GM12878 (cell line): Measurements from ENCODE around the gene WTAP. TPM values are rescaled to one million over a fixed set of nuclear protein-coding genes. Genes with fewer than 3 reads are reported as not detected.

Source experiments
- ATAC-seq: fragments of 200-7000 bp; cut with Tn5 transposase; 3 replicates; pipeline ENCODE4 v1.9.1; 2020; ENCODE audit warnings: mild to moderate bottlenecking, moderate library complexity
- BruUV-seq: library from RNA; stranded (reverse); fragments of 400-500 nt; replicated peaks from 2 replicates; lab custom pipeline; 2021; lab: Mats Ljungman, UMichigan
- CTCF ChIA-PET: fragments of 300-600 bp; sonication (Branson Sonifier 250); formaldehyde crosslinking; extraction: SDS; loops from one replicate; lab custom pipeline; 2021; ENCODE audit warnings: inconsistent platforms; lab: Yijun Ruan, JAX
- POLR2A ChIA-PET: fragments of 350-600 bp; formaldehyde crosslinking; extraction: SDS; loops from one replicate; lab custom pipeline; 2021; ENCODE audit warnings: inconsistent platforms; lab: Charles Lee
- RAD21 ChIA-PET: fragments of 300-600 bp; sonication (Branson Sonifier 250); formaldehyde crosslinking; loops from one replicate; lab custom pipeline; 2023; ENCODE audit warnings: antibody characterized with exemption; ENCODE audit not compliant: unreplicated experiment; lab: Charles Lee
- SMC1A ChIA-PET: fragments of 300-600 bp; sonication (Branson Sonifier 250); formaldehyde crosslinking; loops from one replicate; lab custom pipeline; 2023; ENCODE audit not compliant: unreplicated experiment, uncharacterized antibody; lab: Charles Lee
- DNase-seq: peaks from one replicate; pipeline ENCODE4 v3.0.0-alpha.2; 2011; ENCODE audit warnings: low read depth, low spot score
- FAIRE-seq: peaks from 3 replicates; lab custom pipeline; 2011; peaks lifted over from hg19 to GRCh38; lab: Jason Lieb, UNC
- H2AFZ ChIP-seq: 2 replicates; pipeline ENCODE4 v1.6.0; 2011; ENCODE audit warnings: low read depth, low read length, control low read depth; ENCODE audit not compliant: control insufficient read depth
- H3K27ac ChIP-seq: 2 replicates; pipeline ENCODE4 v1.5.1; 2011; ENCODE audit warnings: control low read depth; ENCODE audit not compliant: control insufficient read depth, insufficient read depth
- H3K27me3 ChIP-seq, 2 experiments: replicated peaks in 1 of 2; 2 replicates each; pipeline versions ENCODE4 v1.6.0 to v1.6.1; 2011; ENCODE audit warnings: low read length in 1 of 2; ENCODE audit not compliant: control insufficient read depth in 2 of 2, insufficient read depth in 2 of 2
- H3K36me3 ChIP-seq, 2 experiments: 2 replicates each; pipeline ENCODE4 v1.5.1; 2011; ENCODE audit warnings: low read length in 1 of 2; ENCODE audit not compliant: control insufficient read depth in 2 of 2, insufficient read depth in 2 of 2
- H3K4me1 ChIP-seq: 2 replicates; pipeline ENCODE4 v1.6.1; 2011; ENCODE audit warnings: mild to moderate bottlenecking, low read length, moderate library complexity, mixed read lengths; ENCODE audit not compliant: control insufficient read depth, insufficient read depth
- H3K4me2 ChIP-seq: 2 replicates; pipeline ENCODE4 v1.6.0; 2011; ENCODE audit warnings: control low read depth; ENCODE audit not compliant: control insufficient read depth, insufficient read depth
- H3K4me3 ChIP-seq: fragments of 200-600 bp; sonication (generic); 2 replicates; pipeline ENCODE4 v1.5.1; 2016
- H3K79me2 ChIP-seq: 2 replicates; pipeline ENCODE4 v1.6.0; 2011; ENCODE audit warnings: low read length; ENCODE audit not compliant: control insufficient read depth, insufficient read depth
- H3K9ac ChIP-seq: 2 replicates; pipeline ENCODE4 v1.8.0; 2011; ENCODE audit warnings: low read length, control low read depth, mixed read lengths; ENCODE audit not compliant: control insufficient read depth, insufficient read depth
- H3K9me3 ChIP-seq: replicated peaks from 3 replicates; pipeline ENCODE4 v1.5.1; 2011; ENCODE audit warnings: mild to moderate bottlenecking, low read length; ENCODE audit not compliant: control insufficient read depth, insufficient read depth
- H4K20me1 ChIP-seq: 2 replicates; pipeline ENCODE4 v1.6.0; 2011; ENCODE audit not compliant: control insufficient read depth, insufficient read depth
- ASH2L ChIP-seq: fragments of 300-600, 200-600 bp; sonication (generic); IDR thresholded peaks from 2 replicates; pipeline ENCODE4 v1.6.1; 2017; ENCODE audit warnings: low read depth, mild to moderate bottlenecking, borderline replicate concordance
- BHLHE40 ChIP-seq, 2 experiments: fragments of 450-650 bp in 1 of 2; IDR thresholded peaks; 2 replicates each; pipeline ENCODE4 v1.6.1; 2011 to 2017; ENCODE audit warnings: low read depth in 2 of 2, borderline replicate concordance in 1 of 2, improper control_type of control experiment in 1 of 2, low read length in 1 of 2, mild to moderate bottlenecking in 1 of 2
- BMI1 ChIP-seq: fragments of 450-650 bp; IDR thresholded peaks from 2 replicates; pipeline ENCODE4 v1.6.1; 2016; ENCODE audit warnings: mild to moderate bottlenecking, moderate library complexity, borderline replicate concordance
- CEBPZ ChIP-seq: fragments of 150-350 bp; IDR thresholded peaks from 2 replicates; pipeline ENCODE4 v1.6.1; 2016; ENCODE audit warnings: low read depth, low read length
- IKZF1 ChIP-seq: fragments of 450-650 bp; conservative IDR thresholded peaks from 2 replicates; pipeline ENCODE4 v1.6.1; 2017; ENCODE audit warnings: antibody characterized with exemption, mild to moderate bottlenecking
- MEF2A ChIP-seq: IDR thresholded peaks from 2 replicates; pipeline ENCODE4 v1.6.1; 2011; ENCODE audit warnings: low read depth, mild to moderate bottlenecking, low read length, moderate library complexity; ENCODE audit not compliant: insufficient read depth
- NKRF ChIP-seq: fragments of 450-650 bp; conservative IDR thresholded peaks from 2 replicates; pipeline ENCODE4 v1.6.1; 2017; ENCODE audit warnings: mild to moderate bottlenecking, moderate library complexity
- NR2C1 ChIP-seq: fragments of 450-650 bp; IDR thresholded peaks from 2 replicates; pipeline ENCODE4 v1.6.1; 2017; ENCODE audit warnings: antibody characterized with exemption, mild to moderate bottlenecking, moderate library complexity
- NR2F1 ChIP-seq: fragments of 450-650 bp; conservative IDR thresholded peaks from 2 replicates; pipeline ENCODE4 v1.6.1; 2017; ENCODE audit warnings: mild to moderate bottlenecking
- POLR2AphosphoS5 ChIP-seq: IDR thresholded peaks from 2 replicates; pipeline ENCODE4 v1.6.1; 2011; ENCODE audit warnings: mild to moderate bottlenecking, low read length, inconsistent platforms
- RB1 ChIP-seq: fragments of 450-650 bp; formaldehyde crosslinking; IDR thresholded peaks from 2 replicates; pipeline ENCODE4 v1.6.1; 2017; ENCODE audit warnings: mild to moderate bottlenecking, borderline replicate concordance
- RELB ChIP-seq: fragments of 450-650 bp; IDR thresholded peaks from 2 replicates; pipeline ENCODE4 v1.6.1; 2017; ENCODE audit warnings: low read depth, mild to moderate bottlenecking, moderate library complexity
- STAT1 ChIP-seq: fragments of 450-650 bp; conservative IDR thresholded peaks from 2 replicates; pipeline ENCODE4 v1.6.1; 2014; ENCODE audit warnings: antibody characterized with exemption, mild to moderate bottlenecking
- YY1 ChIP-seq: IDR thresholded peaks from 2 replicates; pipeline ENCODE4 v1.6.1; 2011; ENCODE audit warnings: low read depth, mild to moderate bottlenecking, low read length
- ZNF207 ChIP-seq: fragments of 450-650 bp; IDR thresholded peaks from 2 replicates; pipeline ENCODE4 v1.6.1; 2014; ENCODE audit warnings: antibody characterized with exemption, mild to moderate bottlenecking, borderline replicate concordance
- WGBS: methylation state at CpG from one replicate; pipeline ENCODE4 v1.1.6; 2016; ENCODE audit warnings: low lambda C conversion rate; ENCODE audit not compliant: insufficient replicate concordance, insufficient coverage; ENCODE audit errors: missing lambda C conversion rate; 5-methylcytosine and 5-hydroxymethylcytosine counted together
- in situ Hi-C: fragments of 300-500 bp; cut with MboI; formaldehyde crosslinking; loops from 9 replicates; pipeline ENCODE4 v1.14.3; 2018; ENCODE audit warnings: mixed read lengths
- intact Hi-C: fragments of 100-400 bp; cut with micrococcal nuclease; formaldehyde crosslinking; loops from one replicate; pipeline ENCODE4 v1.14.2; 2022; ENCODE audit not compliant: unreplicated experiment
- polyA plus RNA-seq, 11 experiments: library from polyadenylated mRNA; depleted of rRNA in 4 of 11; unstranded in 6 of 11; stranded (reverse) in 5 of 11; fragments of >200 nt; fragmentation: Nextera tagmentation in 4 of 11; fragmentation: Illumina TruSeq in 1 of 11; extraction: Ambion mirVana in 4 of 11; extraction: Trizol in 1 of 11; gene quantifications; 1 replicate in 1 of 11; 2 replicates in 10 of 11; pipeline versions ENCODE4 v1.2.1 to v1.2.3, GENCODE V29; 2011 to 2016; ENCODE audit warnings: inconsistent platforms in 2 of 11, missing spikeins in 2 of 11, low read depth in 1 of 11
- total RNA-seq, 4 experiments: library from RNA; depleted of rRNA in 3 of 4; stranded (reverse); fragments of >200 nt in 3 of 4; fragmentation: Illumina TruSeq in 1 of 4; extraction: Trizol in 1 of 4; gene quantifications; 2 replicates each; pipeline versions ENCODE4 v1.2.1 to v1.2.3, GENCODE V29; 2013 to 2021

WTAP gene
- total and polyA plus RNA-seq, 10 of the 15 experiments (the other 5 are each of a cell fraction or from before 2014, with no cell fraction given): 38.7 to 132 (median 83.1) TPM

GRCh38 chr6:159727717-159728445, 575 bp downstream of the WTAP start:
- ChIA-PET SMC1A (interaction anchor here (1.3 to 11.1 kb wide), 7 partner anchors 10 to 248 kb away, joined by 3 to 108 read pairs (median 12); partner anchors contain the start of genes ACAT2, MRPL18, SOD2 and TCP1), CTCF (interaction anchor here (1.0 to 5.4 kb wide), 6 partner anchors 8 to 125 kb away, joined by 3 to 27 read pairs (median 6); partner anchors contain the start of genes MRPL18 and SOD2), POLR2A (interaction anchor here (0.9 to 6.8 kb wide), 6 partner anchors 10 to 259 kb away, joined by 3 to 85 read pairs (median 5); partner anchors contain the start of genes ACAT2, MRPL18 and TCP1), RAD21 (interaction anchor here (1.3 to 5.1 kb wide), 3 partner anchors 34 to 61 kb away, joined by 5 to 52 read pairs (median 8); partner anchors contain the start of genes ACAT2, MRPL18 and TCP1)
- H3K9me3 ChIP-seq: no peaks in the 10 kb centered on the region; the same call in 2 of the 3 replicates
- H4K20me1 ChIP-seq: no peaks in the 10 kb centered on the region
- H3K36me3 ChIP-seq: no peaks in the 10 kb centered on the region; a peak in 1 of 4 replicates
- H3K4me1 ChIP-seq: no peaks in the 10 kb centered on the region
- H3K4me3 ChIP-seq: peak overlapping the region; percentile 81
- peak overlapping the region; percentile 92 for H3K27ac ChIP-seq
- intact Hi-C loops: loop anchor here (1.0 to 5.0 kb wide), 3 partner anchors 35 to 204 kb away; partner anchors contain the start of genes SOD2 and TCP1
- no TSS peak for BruUV-seq
- peaks cover 94% of the 10 kb centered on the region for H3K79me2 ChIP-seq
- no peaks in the 10 kb centered on the region for H3K27me3 ChIP-seq
- in situ Hi-C loops: no loop called here
- H3K9ac ChIP-seq: peak overlapping the region; percentile 94
- FAIRE-seq: no peak
- peak overlapping the region; percentile 32 for H3K4me2 ChIP-seq
- no peak for DNase-seq
- peak; percentile 48 for ATAC-seq
- peak overlapping the region; percentile 39 for H2AFZ ChIP-seq
- under 1% methylated on average over 42 of the region's 44 CpGs for WGBS
- TF ChIP-seq RELB: 0 out of 2 replicates have a peak, but pooled peaks have one; percentile 14
- TF ChIP-seq BMI1: no peak
- peak; percentile 25 for TF ChIP-seq NR2F1
- peak; percentile 10 for TF ChIP-seq IKZF1
- peak; percentile 94; the same call in 1 of the 2 replicates for TF ChIP-seq ASH2L
- 0 out of 2 replicates have a peak, but pooled peaks have one; percentile 36 for TF ChIP-seq STAT1
- no peak for TF ChIP-seq MEF2A
- peak; percentile 76; the same call in 1 of the 2 replicates for TF ChIP-seq RB1
- TF ChIP-seq NR2C1: peak; percentile 58
- peak; percentile 35; the same call in 1 of the 2 replicates for TF ChIP-seq YY1
- no peak for TF ChIP-seq CEBPZ
- TF ChIP-seq ZNF207: peak; percentile 51; the same call in 1 of the 2 replicates
- peak in 1 of 2 experiments; percentile 63; a peak in 2 of 4 replicates for TF ChIP-seq BHLHE40 (IDR thresholded peaks at IDR 0.05; ENCODE audit: borderline replicate concordance in 1 of 2, low read depth in 2 of 2, low read length in 1 of 2)
- 0 out of 2 replicates have a peak, but pooled peaks have one; percentile 13 for TF ChIP-seq POLR2AphosphoS5
- TF ChIP-seq NKRF: peak; percentile 25; the same call in 1 of the 2 replicates
